H9 (cell line): ENCODE results near the gene GBA2. TPM values are rescaled to one million over a fixed set of nuclear protein-coding genes. Genes with fewer than 3 reads are reported as not detected.
A peak's percentile ranks its signal among the peaks of the same experiment; 100 is the strongest.

Experiments used
- DNase-seq: peaks from one replicate; pipeline ENCODE4 v3.0.0-alpha.2; 2017
- H2AFZ ChIP-seq: one replicate; pipeline ENCODE4 v1.6.1; 2013; ENCODE audit warnings: mild to moderate bottlenecking, low read length, control low read depth, moderate library complexity
- H2AK5ac ChIP-seq: 2 replicates; pipeline ENCODE4 v1.6.1; 2013; ENCODE audit warnings: low read length, control low read depth, mixed read lengths; ENCODE audit not compliant: insufficient read length
- H2BK120ac ChIP-seq: one replicate; pipeline ENCODE4 v1.6.1; 2013; ENCODE audit warnings: low read depth, mild to moderate bottlenecking, low read length, control low read depth, inconsistent platforms; ENCODE audit not compliant: poor library complexity, severe bottlenecking
- H2BK12ac ChIP-seq: 2 replicates; pipeline ENCODE4 v1.6.1; 2013; ENCODE audit warnings: low read length, control low read depth, mixed read lengths, low read depth; ENCODE audit not compliant: insufficient read length
- H2BK15ac ChIP-seq: 2 replicates; pipeline ENCODE4 v1.6.1; 2013; ENCODE audit warnings: low read depth, low read length, control low read depth
- H2BK20ac ChIP-seq: one replicate; pipeline ENCODE4 v1.6.1; 2013; ENCODE audit warnings: low read depth, mild to moderate bottlenecking, low read length, control low read depth, inconsistent platforms; ENCODE audit not compliant: poor library complexity, severe bottlenecking
- H2BK5ac ChIP-seq: 2 replicates; pipeline ENCODE4 v1.6.1; 2013; ENCODE audit warnings: low read length, control low read depth, mixed read lengths; ENCODE audit not compliant: insufficient read length
- H3K14ac ChIP-seq: 2 replicates; pipeline ENCODE4 v1.6.1; 2013; ENCODE audit warnings: low read length, control low read depth; ENCODE audit not compliant: insufficient read depth
- H3K18ac ChIP-seq: 2 replicates; pipeline ENCODE4 v1.6.1; 2013; ENCODE audit warnings: low read depth, mild to moderate bottlenecking, mixed read lengths, low read length, control low read depth; ENCODE audit not compliant: insufficient read length
- H3K23ac ChIP-seq: 2 replicates; pipeline ENCODE4 v1.6.1; 2013; ENCODE audit warnings: low read length, control low read depth, mixed read lengths, low read depth; ENCODE audit not compliant: insufficient read length
- H3K23me2 ChIP-seq: 2 replicates; pipeline ENCODE4 v1.6.1; 2013; ENCODE audit warnings: low read depth, mild to moderate bottlenecking, mixed read lengths, low read length, control low read depth; ENCODE audit not compliant: insufficient read length, poor library complexity, severe bottlenecking
- H3K27ac ChIP-seq: 2 replicates; pipeline ENCODE4 v1.5.1; 2013; ENCODE audit warnings: low read length, control low read depth, mixed read lengths, low read depth; ENCODE audit not compliant: insufficient read length
- H3K27me3 ChIP-seq: 2 replicates; pipeline ENCODE4 v1.6.1; 2013; ENCODE audit warnings: low read length, control low read depth, inconsistent platforms; ENCODE audit not compliant: insufficient read depth
- H3K4ac ChIP-seq: 2 replicates; pipeline ENCODE4 v1.6.1; 2013; ENCODE audit warnings: low read depth, mild to moderate bottlenecking, control low read depth, inconsistent platforms, low read length, moderate library complexity
- H3K4me1 ChIP-seq: 2 replicates; pipeline ENCODE4 v1.6.1; 2013; ENCODE audit warnings: low read length, control low read depth, inconsistent platforms; ENCODE audit not compliant: insufficient read depth
- H3K4me2 ChIP-seq: 2 replicates; pipeline ENCODE4 v1.6.1; 2013; ENCODE audit warnings: low read length, control low read depth, mixed read lengths; ENCODE audit not compliant: insufficient read length, insufficient read depth
- H3K56ac ChIP-seq: 2 replicates; pipeline ENCODE4 v1.6.1; 2013; ENCODE audit warnings: low read depth, mild to moderate bottlenecking, mixed read lengths, low read length, control low read depth; ENCODE audit not compliant: insufficient read length
- H3K79me1 ChIP-seq: 2 replicates; pipeline ENCODE4 v1.6.1; 2013; ENCODE audit warnings: low read depth, mild to moderate bottlenecking, moderate library complexity, low read length, control low read depth, inconsistent platforms; ENCODE audit not compliant: insufficient read depth, poor library complexity, severe bottlenecking
- H3K79me2 ChIP-seq: 2 replicates; pipeline ENCODE4 v1.6.1; 2013; ENCODE audit warnings: low read length, control low read depth, inconsistent platforms; ENCODE audit not compliant: insufficient read depth
- H3K9ac ChIP-seq: 2 replicates; pipeline ENCODE4 v1.6.1; 2013; ENCODE audit warnings: low read length, control low read depth, mixed read lengths; ENCODE audit not compliant: insufficient read length; ENCODE audit errors: extremely low read depth
- H3K9me3 ChIP-seq: one replicate; pipeline ENCODE4 v1.6.1; 2013; ENCODE audit warnings: low read depth, low read length, inconsistent platforms; ENCODE audit not compliant: control insufficient read depth
- H3T11ph ChIP-seq: one replicate; pipeline ENCODE4 v1.6.1; 2013; ENCODE audit warnings: mild to moderate bottlenecking, low read length, control low read depth, inconsistent platforms
- H4K20me1 ChIP-seq: one replicate; pipeline ENCODE4 v1.6.1; 2013; ENCODE audit not compliant: control insufficient read depth, insufficient read length, insufficient read depth
- H4K5ac ChIP-seq: 2 replicates; pipeline ENCODE4 v1.6.1; 2013; ENCODE audit warnings: low read depth, mild to moderate bottlenecking, mixed read lengths, low read length, control low read depth; ENCODE audit not compliant: insufficient read length
- H4K8ac ChIP-seq: replicated peaks from 2 replicates; pipeline ENCODE4 v1.6.1; 2013; ENCODE audit warnings: low read length, control low read depth, mixed read lengths, low read depth; ENCODE audit not compliant: insufficient read length
- H4K91ac ChIP-seq: 2 replicates; pipeline ENCODE4 v1.6.1; 2013; ENCODE audit warnings: low read depth, mild to moderate bottlenecking, moderate library complexity, mixed read lengths, low read length, control low read depth; ENCODE audit not compliant: insufficient read length
- H3K27ac Mint-ChIP-seq, 3 experiments: 2 replicates in 2 of 3; 3 replicates in 1 of 3; pipeline ENCODE4 v1.8.0; 2020 to 2021; ENCODE audit warnings: mixed read lengths in 3 of 3, mild to moderate bottlenecking in 1 of 3, moderate library complexity in 1 of 3
- H3K27me3 Mint-ChIP-seq: 2 replicates; pipeline ENCODE4 v1.8.0; 2021; ENCODE audit warnings: low read depth, mild to moderate bottlenecking, moderate library complexity, mixed read lengths
- H3K36me3 Mint-ChIP-seq, 3 experiments: 2 replicates in 2 of 3; 3 replicates in 1 of 3; pipeline ENCODE4 v1.8.0; 2020 to 2021; ENCODE audit warnings: low read depth in 3 of 3, mixed read lengths in 3 of 3; ENCODE audit not compliant: insufficient read depth in 1 of 3
- H3K4me1 Mint-ChIP-seq, 2 experiments: 2 replicates each; pipeline ENCODE4 v1.8.0; 2020; ENCODE audit warnings: mixed read lengths in 2 of 2
- H3K4me3 Mint-ChIP-seq, 2 experiments: 2 replicates in 1 of 2; 3 replicates in 1 of 2; pipeline ENCODE4 v1.8.0; 2020 to 2021; ENCODE audit warnings: mild to moderate bottlenecking in 2 of 2, mixed read lengths in 2 of 2, moderate library complexity in 1 of 2
- H3K9me3 Mint-ChIP-seq, 2 experiments: 2 replicates in 1 of 2; 3 replicates in 1 of 2; pipeline ENCODE4 v1.8.0; 2020; ENCODE audit warnings: mild to moderate bottlenecking in 2 of 2, mixed read lengths in 2 of 2, moderate library complexity in 1 of 2
- CTCF ChIP-seq: fragments of 200-600 bp; sonication (generic); conservative IDR thresholded peaks from 3 replicates; pipeline ENCODE4 v1.8.0; 2021; ENCODE audit warnings: antibody characterized with exemption, mild to moderate bottlenecking
- WGBS: extraction: QIAGEN DNeasy Blood & Tissue Kit; methylation state at CpG from one replicate; pipeline ENCODE4 v1.1.7; 2013; ENCODE audit warnings: missing lambda C conversion rate, low lambda C conversion rate, mixed read lengths; ENCODE audit not compliant: insufficient read length; ENCODE audit errors: extremely low coverage; 5-methylcytosine and 5-hydroxymethylcytosine counted together
- total RNA-seq: library from RNA; stranded (reverse); gene quantifications from 2 replicates; pipeline ENCODE4 v1.2.1, GENCODE V29; 2021

GBA2 gene
- total RNA-seq, 1 experiment from 2014 or later, result 103 TPM

GRCh38 chr9:35690614-35691333, 58.3 kb downstream of the GBA2 start:
- Histone ChIP-seq H4K91ac (no peak overlapping the region), H2BK12ac (no peak overlapping the region), H2BK120ac (no peak overlapping the region), H3K18ac (peak overlapping the region; percentile 50), H3K27ac (no peak overlapping the region), H3K56ac (no peak overlapping the region), H2AK5ac (no peak overlapping the region), H2BK15ac (no peak overlapping the region), H3K4ac (no peak overlapping the region), H3K23ac (no peak overlapping the region), H3K4me2 (peak overlapping the region; percentile 65), H3K9me3 (no peaks in the 10 kb centered on the region), H3K79me1 (no peaks in the 10 kb centered on the region), H3K27me3 (no peaks in the 10 kb centered on the region), H3K23me2 (peaks cover 6% of the 10 kb centered on the region), H2BK5ac (no peak overlapping the region), H4K5ac (no peak overlapping the region), H4K8ac (no peak overlapping the region), H4K20me1 (no peaks in the 10 kb centered on the region), H2AFZ (no peak overlapping the region), H3K14ac (no peak overlapping the region), H2BK20ac (no peak overlapping the region), H3K9ac (peak overlapping the region; percentile 10), H3T11ph (no peak overlapping the region), H3K79me2 (no peaks in the 10 kb centered on the region; the same call in 1 of the 2 replicates), H3K4me1 (peaks cover 3% of the 10 kb centered on the region; the same call in 1 of the 2 replicates)
- DNase-seq, result peak; percentile 66
- peak overlapping the region; percentile 84 to 93 for H3K4me3 Mint-ChIP-seq
- no peaks in the 10 kb centered on the region; the same call in 1 of the 2 replicates for H3K27me3 Mint-ChIP-seq
- H3K36me3 Mint-ChIP-seq, result peaks cover 11 to 29% (median 24%) of the 10 kb centered on the region in 3 experiments
- peaks cover 0 to 2% of the 10 kb centered on the region in 2 experiments; a peak in 2 of 5 replicates for H3K9me3 Mint-ChIP-seq
- TF ChIP-seq CTCF, result no peak
- H3K27ac Mint-ChIP-seq, result peak overlapping the region in 2 of 3 experiments; percentile 65 to 76; a peak in 2 of 7 replicates
- no CpG with 5 or more reads among the region's 61 CpGs for WGBS
- H3K4me1 Mint-ChIP-seq, result peaks cover 27 to 30% of the 10 kb centered on the region in 2 experiments
